Mesendoderm (in vitro differentiated cells): ENCODE results near the gene COL3A1.

Source experiments
- DNase-seq: peaks from one replicate; pipeline ENCODE4 v3.0.0; 2013
- H2AK5ac ChIP-seq: 2 replicates; pipeline ENCODE4 v1.6.1; 2013; ENCODE audit warnings: low read length, inconsistent platforms
- H2BK120ac ChIP-seq: 2 replicates; pipeline ENCODE4 v1.6.1; 2013; ENCODE audit warnings: low read depth, mild to moderate bottlenecking, low read length, moderate library complexity, mixed read lengths
- H2BK15ac ChIP-seq: replicated peaks from 2 replicates; pipeline ENCODE4 v1.6.1; 2013; ENCODE audit warnings: low read depth, mild to moderate bottlenecking, moderate library complexity
- H2BK5ac ChIP-seq: 2 replicates; pipeline ENCODE4 v1.6.1; 2013; ENCODE audit warnings: low read length, inconsistent platforms
- H3K18ac ChIP-seq: 2 replicates; pipeline ENCODE4 v1.6.1; 2013; ENCODE audit warnings: mild to moderate bottlenecking, low read length, mixed read lengths
- H3K23ac ChIP-seq: one replicate; pipeline ENCODE4 v1.6.1; 2013; ENCODE audit warnings: low read length
- H3K27ac ChIP-seq: 2 replicates; pipeline ENCODE4 v1.5.1; 2013; ENCODE audit warnings: low read depth, mild to moderate bottlenecking, inconsistent platforms, low read length, moderate library complexity
- H3K27me3 ChIP-seq: 2 replicates; pipeline ENCODE4 v1.6.1; 2013; ENCODE audit warnings: low read length, control low read depth, mild to moderate bottlenecking, inconsistent platforms; ENCODE audit not compliant: insufficient read depth, poor library complexity
- H3K36me3 ChIP-seq: 2 replicates; pipeline ENCODE4 v1.6.1; 2013; ENCODE audit warnings: low read length, inconsistent platforms; ENCODE audit not compliant: control insufficient read depth, insufficient read depth
- H3K4ac ChIP-seq: one replicate; pipeline ENCODE4 v1.6.1; 2013; ENCODE audit warnings: low read depth, mild to moderate bottlenecking, low read length, moderate library complexity
- H3K4me1 ChIP-seq: 2 replicates; pipeline ENCODE4 v1.6.1; 2013; ENCODE audit warnings: low read depth, low read length, inconsistent platforms; ENCODE audit not compliant: control insufficient read depth
- H3K4me2 ChIP-seq: 2 replicates; pipeline ENCODE4 v1.6.1; 2013; ENCODE audit warnings: low read length
- H3K4me3 ChIP-seq: 2 replicates; pipeline ENCODE4 v1.5.1; 2013; ENCODE audit warnings: mild to moderate bottlenecking, low read length
- H3K56ac ChIP-seq: one replicate; pipeline ENCODE4 v1.6.1; 2013; ENCODE audit warnings: low read length
- H3K79me1 ChIP-seq: 2 replicates; pipeline ENCODE4 v1.6.1; 2013; ENCODE audit warnings: low read length, inconsistent platforms
- H3K79me2 ChIP-seq: 2 replicates; pipeline ENCODE4 v1.6.1; 2013; ENCODE audit warnings: mild to moderate bottlenecking, low read length; ENCODE audit not compliant: control insufficient read depth, insufficient read depth
- H3K9ac ChIP-seq: 2 replicates; pipeline ENCODE4 v1.6.1; 2013; ENCODE audit warnings: low read length, inconsistent platforms
- H4K5ac ChIP-seq: one replicate; pipeline ENCODE4 v1.6.1; 2013; ENCODE audit warnings: low read length
- H4K8ac ChIP-seq: one replicate; pipeline ENCODE4 v1.6.1; 2013; ENCODE audit warnings: low read depth, mild to moderate bottlenecking, control low read depth, low read length, moderate library complexity
- WGBS: extraction: QIAGEN DNeasy Blood & Tissue Kit; methylation state at CpG from one replicate; pipeline ENCODE4 v1.1.7; 2013; ENCODE audit warnings: low lambda C conversion rate, missing lambda C conversion rate; ENCODE audit not compliant: insufficient coverage; ENCODE audit errors: extremely low coverage; 5-methylcytosine and 5-hydroxymethylcytosine counted together

Gene COL3A1

GRCh38 chr2:188963741-188964140 lies 10.4 kb upstream of the COL3A1 start:
- no peak overlapping the region for H3K23ac ChIP-seq
- H3K9ac ChIP-seq, result no peak overlapping the region
- H3K27ac ChIP-seq, result no peak overlapping the region
- H3K4me2 ChIP-seq, result no peak overlapping the region
- no peaks in the 10 kb centered on the region for H3K79me1 ChIP-seq
- no CpG with 5 or more reads among the region's 3 CpGs for WGBS
- no peak overlapping the region for H2BK15ac ChIP-seq
- no peak overlapping the region for H4K8ac ChIP-seq
- no peak overlapping the region for H2BK5ac ChIP-seq
- no peak overlapping the region for H3K4ac ChIP-seq
- DNase-seq, result no peak
- H2AK5ac ChIP-seq, result no peak overlapping the region
- no peak overlapping the region for H2BK120ac ChIP-seq
- H3K4me1 ChIP-seq, result no peaks in the 10 kb centered on the region
- no peak overlapping the region for H3K4me3 ChIP-seq
- no peaks in the 10 kb centered on the region for H3K27me3 ChIP-seq
- no peak overlapping the region for H4K5ac ChIP-seq
- H3K18ac ChIP-seq, result no peak overlapping the region
- H3K36me3 ChIP-seq, result no peaks in the 10 kb centered on the region
- H3K56ac ChIP-seq, result no peak overlapping the region
- H3K79me2 ChIP-seq, result no peaks in the 10 kb centered on the region

DNA sequence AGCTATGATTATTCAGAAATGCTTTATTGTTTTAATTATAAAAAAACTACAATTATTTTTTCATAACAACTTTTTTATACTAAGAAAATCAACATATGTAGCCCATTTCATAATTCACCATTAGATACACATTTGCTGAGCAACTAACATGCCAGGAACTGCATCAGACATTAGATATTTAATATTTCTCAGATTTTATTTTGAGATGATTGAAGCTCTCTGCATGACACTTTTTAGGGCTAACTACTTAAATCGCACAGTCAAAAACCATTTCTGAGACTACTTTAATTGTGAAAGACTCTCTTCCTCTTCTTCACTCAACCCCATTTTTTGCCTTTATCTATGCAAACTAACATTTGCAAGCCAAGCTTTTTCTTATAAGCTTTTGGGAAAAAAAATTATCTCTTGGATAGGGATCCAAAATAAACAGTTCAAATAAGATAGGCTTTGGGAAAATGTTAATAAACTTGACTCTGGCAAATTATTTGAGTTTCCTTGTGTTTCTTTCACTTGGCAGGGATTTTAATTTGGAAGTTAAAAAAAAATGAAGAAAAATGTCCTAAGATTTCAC lies 9.1 kb upstream of the COL3A1 start:
- Histone ChIP-seq H3K18ac (no peak overlapping the region), H3K56ac (no peak overlapping the region), H3K79me1 (no peaks in the 10 kb centered on the region), H3K23ac (no peak overlapping the region), H2BK5ac (no peak overlapping the region), H3K27me3 (no peaks in the 10 kb centered on the region), H3K27ac (no peak overlapping the region), H3K79me2 (no peaks in the 10 kb centered on the region), H3K4me3 (no peak overlapping the region), H4K5ac (no peak overlapping the region), H3K4ac (no peak overlapping the region), H3K4me2 (no peak overlapping the region), H2BK120ac (no peak overlapping the region), H3K4me1 (no peaks in the 10 kb centered on the region), H2AK5ac (no peak overlapping the region), H2BK15ac (no peak overlapping the region), H3K9ac (no peak overlapping the region), H3K36me3 (no peaks in the 10 kb centered on the region), H4K8ac (no peak overlapping the region)
- no peak for DNase-seq
- WGBS, result no CpG with 5 or more reads among the region's 1 CpG

DNA sequence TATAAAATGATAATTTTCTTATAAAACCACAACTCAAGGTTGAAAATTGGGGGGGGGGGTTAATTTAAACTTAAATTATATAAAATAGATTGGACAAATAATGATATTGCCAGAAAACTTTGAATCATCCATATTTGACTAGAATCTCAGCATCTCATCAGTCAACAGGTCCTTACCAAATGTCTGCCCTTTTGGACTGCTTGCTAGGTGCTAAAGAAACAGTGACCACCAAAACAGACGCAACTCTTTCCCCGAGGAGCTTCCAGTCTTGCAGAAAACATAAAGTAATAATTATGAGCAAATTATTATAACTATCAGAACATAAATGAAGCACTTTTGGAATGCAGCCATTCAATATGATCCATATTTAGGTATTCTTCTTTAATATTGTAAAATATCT lies 8.6 kb upstream of the COL3A1 start:
- no peak overlapping the region for H3K4ac ChIP-seq
- H3K79me1 ChIP-seq, result no peaks in the 10 kb centered on the region
- no peaks in the 10 kb centered on the region for H3K79me2 ChIP-seq
- H2BK120ac ChIP-seq, result no peak overlapping the region
- no peak overlapping the region for H3K27ac ChIP-seq
- WGBS, result no CpG with 5 or more reads among the region's 2 CpGs
- H3K4me3 ChIP-seq, result no peak overlapping the region
- H3K36me3 ChIP-seq, result no peaks in the 10 kb centered on the region
- no peak overlapping the region for H2AK5ac ChIP-seq
- H2BK15ac ChIP-seq, result no peak overlapping the region
- no peaks in the 10 kb centered on the region for H3K27me3 ChIP-seq
- DNase-seq, result no peak
- H4K5ac ChIP-seq, result no peak overlapping the region
- H3K18ac ChIP-seq, result no peak overlapping the region
- H3K56ac ChIP-seq, result no peak overlapping the region
- no peaks in the 10 kb centered on the region for H3K4me1 ChIP-seq
- H3K9ac ChIP-seq, result no peak overlapping the region
- H3K4me2 ChIP-seq, result no peak overlapping the region
- H4K8ac ChIP-seq, result no peak overlapping the region
- H2BK5ac ChIP-seq, result no peak overlapping the region
- H3K23ac ChIP-seq, result no peak overlapping the region

DNA sequence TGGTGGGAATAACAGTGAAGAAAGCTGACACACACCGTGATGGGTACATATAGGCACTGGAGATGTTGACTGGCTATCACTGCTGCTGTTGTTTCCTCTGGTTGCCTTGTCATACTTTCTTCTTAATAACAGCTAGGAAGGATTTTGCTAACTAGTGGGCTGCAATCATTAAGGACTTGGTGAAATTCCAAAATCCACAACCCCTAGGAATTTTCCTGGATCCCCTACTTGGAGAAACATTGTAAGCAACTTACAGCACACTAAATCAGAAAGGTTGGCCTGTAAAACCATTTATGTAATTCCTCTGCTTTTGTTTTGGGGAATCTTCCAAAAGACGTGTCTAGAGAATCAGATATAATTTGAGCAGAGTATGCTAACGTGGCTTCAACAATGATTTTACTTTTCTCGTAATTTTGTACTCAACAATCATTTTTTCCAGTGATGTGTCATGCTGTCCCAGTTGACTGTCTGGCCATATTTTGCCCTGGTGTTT lies 8.0 kb upstream of the COL3A1 start:
- no peak for DNase-seq
- H3K4ac ChIP-seq, result no peak overlapping the region

DNA sequence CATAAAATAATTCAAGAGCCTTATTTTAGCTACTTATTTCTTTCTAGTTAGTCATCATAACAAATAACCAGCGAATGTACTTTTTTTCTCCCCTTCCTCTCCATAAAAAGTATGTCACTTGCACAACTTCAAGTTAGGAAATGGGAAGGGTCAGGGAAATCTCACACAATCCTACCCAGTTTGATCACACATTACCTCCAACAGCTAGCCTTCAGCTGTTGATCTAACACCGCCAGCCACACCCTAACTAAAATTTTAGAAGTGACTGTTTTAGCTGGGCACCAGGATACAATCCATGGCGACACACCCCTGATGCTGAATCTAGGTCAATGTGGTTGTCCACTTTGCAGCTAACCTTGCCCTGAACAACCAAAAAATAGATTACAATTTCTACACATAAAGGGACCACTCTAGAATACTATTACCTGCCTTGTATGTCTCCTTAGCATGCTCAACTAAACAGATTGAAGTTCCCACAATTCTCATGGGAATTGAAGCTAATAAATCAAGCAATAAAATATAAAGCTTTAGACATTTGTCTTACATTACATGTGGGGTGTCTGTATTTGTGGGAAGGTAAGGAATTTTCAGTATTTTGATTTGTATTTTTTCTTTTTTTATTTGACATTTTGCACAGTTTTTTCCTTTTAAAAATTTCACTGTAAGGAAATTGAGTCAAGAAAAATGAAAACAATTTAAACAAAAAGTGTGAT lies 7.3 kb upstream of the COL3A1 start:
- Histone ChIP-seq H2BK5ac (no peak overlapping the region), H3K4ac (no peak overlapping the region), H2AK5ac (no peak overlapping the region), H3K27ac (no peak overlapping the region), H3K23ac (no peak overlapping the region), H3K36me3 (no peaks in the 10 kb centered on the region), H3K79me1 (no peaks in the 10 kb centered on the region), H2BK120ac (no peak overlapping the region), H3K4me1 (no peaks in the 10 kb centered on the region), H2BK15ac (no peak overlapping the region), H4K8ac (no peak overlapping the region), H3K27me3 (no peaks in the 10 kb centered on the region), H4K5ac (no peak overlapping the region), H3K18ac (no peak overlapping the region), H3K9ac (no peak overlapping the region), H3K4me3 (no peak overlapping the region), H3K56ac (no peak overlapping the region), H3K79me2 (no peaks in the 10 kb centered on the region), H3K4me2 (no peak overlapping the region)
- WGBS, result no CpG with 5 or more reads among the region's 3 CpGs
- DNase-seq, result no peak

More for the DNA sequence above, 8.0 kb upstream of the COL3A1 start:
- no peak overlapping the region for H3K27ac ChIP-seq
- H3K56ac ChIP-seq, result no peak overlapping the region
- no peak overlapping the region for H3K4me3 ChIP-seq
- H3K36me3 ChIP-seq, result no peaks in the 10 kb centered on the region
- H2BK120ac ChIP-seq, result no peak overlapping the region
- no peaks in the 10 kb centered on the region for H3K4me1 ChIP-seq
- H4K5ac ChIP-seq, result no peak overlapping the region
- H4K8ac ChIP-seq, result no peak overlapping the region
- no peak overlapping the region for H3K4me2 ChIP-seq
- H3K18ac ChIP-seq, result no peak overlapping the region
- H3K79me2 ChIP-seq, result no peaks in the 10 kb centered on the region
- no peak overlapping the region for H3K23ac ChIP-seq
- no peak overlapping the region for H3K9ac ChIP-seq
- no peaks in the 10 kb centered on the region for H3K79me1 ChIP-seq
- H2AK5ac ChIP-seq, result no peak overlapping the region
- no CpG with 5 or more reads among the region's 4 CpGs for WGBS
- H3K27me3 ChIP-seq, result no peaks in the 10 kb centered on the region
- no peak overlapping the region for H2BK15ac ChIP-seq
- H2BK5ac ChIP-seq, result no peak overlapping the region
